RKO (cell line): ENCODE data around the gene CDC20.

Source experiments
- DNase-seq: peaks from one replicate; pipeline ENCODE4 v3.0.0-alpha.2; 2016; ENCODE audit warnings: low spot score

The CDC20 gene

DNA sequence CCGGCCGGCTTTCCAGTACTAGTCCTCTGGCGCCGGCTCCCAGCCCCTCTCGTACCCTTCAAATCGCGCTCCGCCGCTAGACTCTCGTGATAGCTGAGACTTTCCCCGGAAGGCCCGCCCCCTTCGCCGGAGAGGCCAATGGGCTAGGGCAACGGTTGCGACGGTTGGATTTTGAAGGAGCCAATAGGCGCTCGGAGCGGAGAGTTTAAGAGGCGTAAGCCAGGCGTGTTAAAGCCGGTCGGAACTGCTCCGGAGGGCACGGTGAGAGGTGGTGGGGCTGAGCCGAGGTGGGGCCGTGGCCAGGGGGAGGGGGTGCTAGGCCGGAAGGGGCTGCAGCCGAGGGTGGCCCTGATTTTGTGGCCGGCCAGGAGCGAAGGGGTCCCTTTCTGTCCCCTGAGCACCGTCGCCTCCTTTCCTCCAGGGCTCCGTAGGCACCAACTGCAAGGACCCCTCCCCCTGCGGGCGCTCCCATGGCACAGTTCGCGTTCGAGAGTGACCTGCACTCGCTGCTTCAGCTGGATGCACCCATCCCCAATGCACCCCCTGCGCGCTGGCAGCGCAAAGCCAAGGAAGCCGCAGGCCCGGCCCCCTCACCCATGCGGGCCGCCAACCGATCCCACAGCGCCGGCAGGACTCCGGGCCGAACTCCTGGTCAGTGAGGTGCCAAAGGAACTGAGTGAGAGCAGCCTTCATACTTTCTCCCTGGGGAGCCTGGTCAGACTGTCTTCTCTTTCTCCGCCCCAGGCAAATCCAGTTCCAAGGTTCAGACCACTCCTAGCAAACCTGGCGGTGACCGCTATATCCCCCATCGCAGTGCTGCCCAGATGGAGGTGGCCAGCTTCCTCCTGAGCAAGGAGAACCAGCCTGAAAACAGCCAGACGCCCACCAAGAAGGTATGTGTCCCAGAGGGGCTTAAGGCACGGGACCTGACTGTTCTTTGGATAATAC lies at the start of gene CDC20:
Gene CDC20 (plus strand): TSS at position 236 of the 948 bp plus-strand sequence. CDS start 235 bp downstream, at position 471.
- DNase-seq = peak; percentile 97

DNA sequence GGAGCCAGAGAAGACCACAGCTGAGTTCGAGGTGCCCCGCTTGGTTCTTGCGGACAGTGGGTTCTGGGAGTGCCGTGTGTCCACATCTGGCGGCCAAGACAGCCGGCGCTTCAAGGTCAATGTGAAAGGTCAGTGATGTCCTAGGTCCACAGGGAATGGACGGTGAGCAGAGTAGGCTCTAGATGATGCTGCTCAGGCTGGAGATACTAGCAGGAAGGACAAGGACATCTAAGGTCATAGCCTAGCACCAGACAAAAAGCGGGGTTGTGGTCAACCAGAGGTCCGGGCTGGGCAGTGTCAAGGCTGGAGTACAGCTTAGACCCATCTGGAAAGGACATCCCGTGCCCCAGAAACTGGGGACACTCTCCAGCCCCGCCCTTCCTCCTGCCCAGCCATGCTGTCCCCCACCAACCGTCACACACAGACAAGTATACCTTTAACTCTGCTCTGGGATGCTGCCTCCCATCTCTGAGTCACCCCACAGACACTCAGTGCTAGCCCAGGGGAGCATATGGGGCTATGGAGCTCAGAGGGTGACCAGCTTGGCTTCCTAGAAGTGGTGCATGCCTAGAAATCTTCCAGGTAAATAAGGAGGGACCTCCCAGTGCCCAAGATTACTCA lies 49.3 kb upstream of the CDC20 start:
- DNase-seq = no peak

DNA sequence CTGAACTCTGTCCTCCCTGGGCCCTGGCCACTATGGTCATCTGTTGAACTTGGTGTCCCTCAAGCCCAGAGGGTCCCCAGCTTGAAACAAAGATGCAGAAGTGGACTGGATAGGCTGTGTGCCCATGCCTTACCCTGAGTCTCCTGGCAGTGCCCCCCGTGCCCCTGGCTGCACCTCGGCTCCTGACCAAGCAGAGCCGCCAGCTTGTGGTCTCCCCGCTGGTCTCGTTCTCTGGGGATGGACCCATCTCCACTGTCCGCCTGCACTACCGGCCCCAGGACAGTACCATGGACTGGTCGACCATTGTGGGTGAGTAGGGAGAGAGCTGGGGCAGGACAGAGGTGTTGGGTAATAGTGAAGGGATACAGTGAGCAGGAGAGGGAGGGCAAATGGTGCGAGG lies 47.3 kb upstream of the CDC20 start:
- no peak for DNase-seq

DNA sequence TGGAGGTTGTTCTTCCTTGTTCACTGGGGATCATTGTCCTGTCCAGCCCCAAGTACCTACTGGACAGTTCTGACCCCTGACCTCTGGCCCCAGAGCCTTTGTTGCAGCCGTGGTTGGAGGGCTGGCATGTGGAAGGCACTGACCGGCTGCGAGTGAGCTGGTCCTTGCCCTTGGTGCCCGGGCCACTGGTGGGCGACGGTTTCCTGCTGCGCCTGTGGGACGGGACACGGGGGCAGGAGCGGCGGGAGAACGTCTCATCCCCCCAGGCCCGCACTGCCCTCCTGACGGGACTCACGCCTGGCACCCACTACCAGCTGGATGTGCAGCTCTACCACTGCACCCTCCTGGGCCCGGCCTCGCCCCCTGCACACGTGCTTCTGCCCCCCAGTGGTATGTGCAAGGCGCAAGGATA lies 46.6 kb upstream of the CDC20 start:
- DNase-seq = no peak

DNA sequence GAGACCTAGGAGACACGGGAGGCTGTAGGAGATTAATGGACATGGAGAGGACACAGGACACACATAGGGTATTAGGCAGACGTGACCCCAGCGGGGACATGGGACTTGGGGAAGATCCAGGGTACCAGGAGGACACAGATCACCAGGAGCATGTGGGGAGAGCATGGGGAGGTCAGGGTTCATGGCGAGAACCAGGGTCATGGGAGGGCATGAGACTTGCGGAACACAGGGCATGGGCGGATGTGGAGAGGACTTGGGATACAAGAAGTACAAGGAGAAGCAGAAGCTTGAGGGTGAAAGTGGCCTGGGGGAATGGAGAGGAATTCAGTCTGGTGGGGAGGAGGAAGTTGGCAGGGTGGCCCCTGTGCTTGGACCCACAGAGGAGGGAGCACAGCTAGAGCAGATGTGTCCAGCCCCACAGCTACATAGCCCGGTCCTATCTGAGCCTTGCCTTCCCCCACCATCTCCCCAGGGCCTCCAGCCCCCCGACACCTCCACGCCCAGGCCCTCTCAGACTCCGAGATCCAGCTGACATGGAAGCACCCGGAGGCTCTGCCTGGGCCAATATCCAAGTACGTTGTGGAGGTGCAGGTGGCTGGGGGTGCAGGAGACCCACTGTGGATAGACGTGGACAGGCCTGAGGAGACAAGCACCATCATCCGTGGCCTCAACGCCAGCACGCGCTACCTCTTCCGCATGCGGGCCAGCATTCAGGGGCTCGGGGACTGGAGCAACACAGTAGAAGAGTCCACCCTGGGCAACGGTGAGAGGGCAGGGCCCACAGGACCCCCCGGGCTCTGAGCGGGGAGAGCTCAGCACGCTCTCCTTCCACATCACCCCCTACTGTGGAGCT lies 45.9 kb upstream of the CDC20 start:
- no peak for DNase-seq

DNA sequence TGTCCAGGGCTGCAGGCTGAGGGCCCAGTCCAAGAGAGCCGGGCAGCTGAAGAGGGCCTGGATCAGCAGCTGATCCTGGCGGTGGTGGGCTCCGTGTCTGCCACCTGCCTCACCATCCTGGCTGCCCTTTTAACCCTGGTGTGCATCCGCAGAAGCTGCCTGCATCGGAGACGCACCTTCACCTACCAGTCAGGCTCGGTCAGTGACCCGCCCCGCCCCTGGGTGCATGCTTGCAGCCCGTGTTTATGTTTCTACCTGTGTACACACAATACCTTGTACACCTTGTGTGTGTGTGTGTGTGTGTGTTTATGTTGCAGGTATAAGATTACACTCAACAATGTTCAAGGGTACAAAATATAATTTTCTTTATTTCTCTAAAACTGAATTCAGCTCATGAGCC lies 45.0 kb upstream of the CDC20 start:
- no peak for DNase-seq

DNA sequence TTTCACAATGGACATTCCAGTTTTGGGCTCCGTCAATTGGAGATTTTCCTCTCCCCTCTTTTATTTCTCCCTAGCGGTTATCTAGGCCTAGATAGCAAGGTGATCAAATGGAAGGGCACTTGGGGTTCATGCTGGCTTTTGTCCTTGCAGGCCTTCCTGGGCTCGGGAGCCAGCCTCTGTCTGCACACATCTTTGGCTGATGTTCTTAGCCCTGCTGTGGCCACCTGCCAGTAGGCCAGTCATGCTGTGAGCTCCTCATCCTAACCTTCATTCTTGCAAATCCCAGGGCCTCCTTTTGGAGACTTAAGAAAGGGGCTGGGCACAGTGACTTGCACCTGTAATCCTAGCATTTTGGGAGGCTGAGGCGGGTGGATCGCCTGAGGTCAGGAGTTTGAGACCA lies 44.5 kb upstream of the CDC20 start:
- no peak for DNase-seq

DNA sequence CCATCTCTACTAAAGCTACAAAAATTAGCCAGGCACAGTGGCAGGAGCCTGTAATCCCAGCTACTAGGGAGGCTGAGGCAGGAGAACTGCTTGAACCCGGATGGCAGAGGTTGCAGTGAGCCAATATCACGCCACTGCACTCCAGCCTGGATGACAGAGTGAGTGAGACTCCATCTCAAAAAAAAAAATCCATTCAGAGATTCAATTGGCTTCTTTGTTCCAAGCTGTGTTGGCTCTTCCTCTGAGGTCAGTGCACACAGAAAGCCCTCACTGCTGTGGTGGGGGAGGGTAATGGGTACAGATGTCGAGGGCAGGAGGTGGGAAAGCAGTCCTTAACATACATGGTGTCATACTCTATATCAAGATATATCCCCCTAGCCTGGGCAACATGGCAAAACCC lies 43.3 kb upstream of the CDC20 start:
- no peak for DNase-seq

DNA sequence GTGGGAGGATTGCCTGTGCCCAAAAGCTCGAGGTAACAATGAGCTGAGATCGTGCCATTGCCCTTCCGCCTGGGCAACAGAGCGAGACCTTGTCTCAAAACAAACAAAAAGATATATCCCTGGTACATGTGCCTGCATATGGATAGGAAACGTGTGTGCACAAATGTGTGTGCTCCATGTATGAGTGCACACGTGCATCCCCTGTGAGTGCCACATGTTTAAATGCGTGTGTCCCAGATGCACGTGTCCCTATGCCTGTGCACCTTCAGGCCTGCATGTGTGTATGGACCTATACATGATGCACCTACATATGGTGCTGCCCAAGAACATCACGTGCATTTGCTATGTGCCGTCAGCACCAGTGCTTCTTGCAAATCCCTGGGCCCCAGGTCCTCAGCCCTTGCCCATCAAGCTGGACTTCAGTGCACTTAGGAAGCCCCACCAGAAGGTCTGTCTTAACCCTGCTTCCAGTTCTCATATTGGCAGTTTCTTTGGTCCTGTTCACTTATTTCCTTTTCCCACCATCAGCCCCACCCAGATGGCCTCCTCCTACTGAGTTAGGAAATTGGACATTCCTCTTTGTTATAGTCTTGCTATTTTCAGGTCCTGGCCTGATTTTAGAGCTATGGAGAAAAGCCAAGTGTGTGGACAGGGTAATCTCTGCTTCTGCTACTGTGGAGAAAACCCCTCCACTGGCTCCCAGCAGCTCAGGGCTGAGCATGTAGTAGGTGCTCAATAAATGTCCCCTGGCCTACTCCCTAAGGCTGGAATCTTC lies 42.6 kb upstream of the CDC20 start:
- no peak for DNase-seq

DNA sequence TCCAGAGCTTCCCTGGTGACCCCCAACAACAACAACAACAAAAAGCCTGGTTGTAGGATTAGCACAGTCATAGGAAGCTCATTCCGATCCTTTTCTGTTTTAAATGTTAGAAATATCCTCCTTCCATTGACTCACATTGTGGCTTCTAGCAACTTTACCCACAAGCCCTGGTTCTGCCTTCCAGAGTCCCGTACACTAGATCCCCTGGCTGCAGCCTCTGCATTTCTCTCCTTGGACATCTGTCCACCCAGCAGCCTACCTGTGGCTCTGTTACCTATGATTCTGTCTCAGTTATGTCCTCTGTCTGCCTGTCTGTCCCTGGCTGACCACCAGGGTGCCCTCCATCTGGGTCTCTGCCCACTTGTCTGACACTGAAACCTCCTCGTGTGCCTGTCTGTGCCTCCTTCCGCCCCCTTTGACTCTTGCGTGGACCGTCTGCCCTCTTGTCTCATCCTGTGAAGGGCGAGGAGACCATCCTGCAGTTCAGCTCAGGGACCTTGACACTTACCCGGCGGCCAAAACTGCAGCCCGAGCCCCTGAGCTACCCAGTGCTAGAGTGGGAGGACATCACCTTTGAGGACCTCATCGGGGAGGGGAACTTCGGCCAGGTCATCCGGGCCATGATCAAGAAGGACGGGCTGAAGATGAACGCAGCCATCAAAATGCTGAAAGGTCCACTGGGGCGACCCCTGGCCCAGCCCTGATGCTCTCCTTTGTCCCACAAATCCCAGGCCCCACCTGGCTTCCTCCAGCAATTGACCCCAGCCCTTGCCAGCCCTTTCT lies 41.9 kb upstream of the CDC20 start:
- no peak for DNase-seq

DNA sequence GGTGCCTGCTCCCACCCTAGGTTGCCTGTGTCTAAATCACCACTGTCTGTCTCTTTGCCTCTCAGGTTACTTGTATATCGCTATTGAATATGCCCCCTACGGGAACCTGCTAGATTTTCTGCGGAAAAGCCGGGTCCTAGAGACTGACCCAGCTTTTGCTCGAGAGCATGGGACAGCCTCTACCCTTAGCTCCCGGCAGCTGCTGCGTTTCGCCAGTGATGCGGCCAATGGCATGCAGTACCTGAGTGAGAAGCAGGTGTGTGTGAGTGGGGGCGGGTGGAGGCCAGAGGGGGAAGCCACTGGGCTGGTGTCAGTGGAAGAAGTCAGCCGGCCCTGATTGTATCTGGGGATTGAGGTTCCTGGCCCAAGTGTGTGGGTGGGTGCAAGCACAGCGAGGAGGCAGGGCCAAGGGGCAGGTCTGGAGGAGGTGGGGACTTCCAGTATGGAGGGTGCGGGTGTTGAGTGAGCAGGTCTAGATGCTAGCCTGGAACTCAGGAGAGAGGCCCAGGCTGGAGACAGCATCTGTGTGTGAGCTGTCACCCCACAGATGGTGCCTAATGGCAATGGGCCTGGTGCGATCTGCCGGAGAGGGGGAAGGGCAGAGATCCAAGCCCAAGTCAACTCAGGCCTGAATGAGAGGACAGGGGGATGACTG lies 40.8 kb upstream of the CDC20 start:
- no peak for DNase-seq

DNA sequence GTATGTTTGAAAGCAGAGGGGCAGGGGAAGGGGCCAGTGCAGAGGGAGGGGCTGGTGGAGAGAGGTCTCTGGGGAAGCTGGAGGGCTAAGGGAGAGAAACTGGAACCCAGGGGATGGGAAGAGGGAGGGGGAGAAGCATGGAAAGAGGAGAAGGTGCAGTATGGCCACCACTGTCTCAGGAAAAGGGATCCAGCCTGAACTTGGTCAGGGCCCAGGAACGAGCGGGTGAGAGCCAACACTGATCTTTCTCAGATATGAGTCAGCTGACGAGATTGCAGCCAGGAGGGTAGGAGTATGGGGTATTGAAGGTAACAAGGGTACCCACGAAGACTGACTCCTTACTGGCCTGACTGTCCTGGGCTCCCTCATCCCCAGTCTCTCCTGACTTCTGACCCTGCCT lies 40.0 kb upstream of the CDC20 start:
- DNase-seq = no peak

DNA sequence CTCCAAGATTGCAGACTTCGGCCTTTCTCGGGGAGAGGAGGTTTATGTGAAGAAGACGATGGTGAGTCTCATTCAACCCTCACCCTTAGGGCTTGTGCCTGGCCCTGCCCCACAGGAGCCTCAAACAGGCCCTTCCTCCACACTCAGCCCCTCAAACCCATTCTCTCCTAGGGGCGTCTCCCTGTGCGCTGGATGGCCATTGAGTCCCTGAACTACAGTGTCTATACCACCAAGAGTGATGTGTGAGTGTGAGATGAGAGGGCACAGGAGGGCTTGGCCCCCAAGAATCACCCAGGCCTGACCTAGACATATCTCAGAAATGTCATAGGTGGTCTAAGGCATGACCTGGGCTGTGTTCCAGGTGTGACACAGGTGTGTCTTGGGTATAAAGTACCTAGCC lies 39.5 kb upstream of the CDC20 start:
- no peak for DNase-seq

DNA sequence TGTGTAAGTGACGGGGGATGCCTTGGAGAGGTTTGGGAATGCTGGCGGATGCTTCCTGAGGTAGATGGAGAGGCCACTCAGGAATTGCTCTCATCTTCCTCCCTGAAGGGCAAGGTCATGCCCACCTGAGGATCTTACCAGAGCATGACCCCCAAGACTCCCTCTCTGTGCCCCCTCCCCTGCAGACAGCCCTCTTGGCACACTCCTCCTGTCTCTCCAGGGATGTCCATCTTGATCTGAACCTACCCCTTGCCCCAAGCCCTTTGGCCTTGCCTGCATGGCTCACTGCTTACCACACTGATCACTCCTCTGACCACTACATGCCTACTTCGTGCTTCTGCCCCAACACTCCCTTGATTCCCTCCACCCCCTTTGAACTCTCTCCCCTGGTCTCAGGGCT lies 39.0 kb upstream of the CDC20 start:
- no peak for DNase-seq

DNA sequence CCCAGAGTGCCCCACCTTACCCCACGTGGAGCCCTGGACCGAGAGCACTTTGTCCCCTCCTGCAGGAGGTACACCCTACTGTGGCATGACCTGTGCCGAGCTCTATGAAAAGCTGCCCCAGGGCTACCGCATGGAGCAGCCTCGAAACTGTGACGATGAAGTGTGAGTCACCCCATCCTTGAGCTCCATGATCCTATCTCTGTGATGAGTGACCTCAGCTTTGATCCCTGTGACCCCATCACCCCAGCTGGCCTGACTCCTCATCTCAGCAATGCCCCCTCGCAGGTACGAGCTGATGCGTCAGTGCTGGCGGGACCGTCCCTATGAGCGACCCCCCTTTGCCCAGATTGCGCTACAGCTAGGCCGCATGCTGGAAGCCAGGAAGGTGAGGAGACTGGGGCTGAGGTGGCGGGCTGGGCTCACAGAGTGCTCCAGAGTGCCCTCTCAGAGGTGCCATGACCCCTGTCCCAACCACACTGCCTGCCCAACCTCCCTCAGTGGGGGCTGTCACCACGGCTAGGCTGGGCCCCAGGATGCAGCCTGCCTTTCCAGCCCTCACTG lies 37.4 kb upstream of the CDC20 start:
- DNase-seq = no peak

DNA sequence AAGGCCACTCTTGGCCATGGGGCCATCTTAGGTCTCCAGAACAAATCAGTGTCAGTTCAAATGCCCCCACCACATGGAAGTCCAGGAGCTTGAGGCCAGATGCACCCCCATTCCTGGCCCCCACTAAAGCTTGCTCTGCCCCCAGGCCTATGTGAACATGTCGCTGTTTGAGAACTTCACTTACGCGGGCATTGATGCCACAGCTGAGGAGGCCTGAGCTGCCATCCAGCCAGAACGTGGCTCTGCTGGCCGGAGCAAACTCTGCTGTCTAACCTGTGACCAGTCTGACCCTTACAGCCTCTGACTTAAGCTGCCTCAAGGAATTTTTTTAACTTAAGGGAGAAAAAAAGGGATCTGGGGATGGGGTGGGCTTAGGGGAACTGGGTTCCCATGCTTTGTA lies 36.3 kb upstream of the CDC20 start:
- no peak for DNase-seq

DNA sequence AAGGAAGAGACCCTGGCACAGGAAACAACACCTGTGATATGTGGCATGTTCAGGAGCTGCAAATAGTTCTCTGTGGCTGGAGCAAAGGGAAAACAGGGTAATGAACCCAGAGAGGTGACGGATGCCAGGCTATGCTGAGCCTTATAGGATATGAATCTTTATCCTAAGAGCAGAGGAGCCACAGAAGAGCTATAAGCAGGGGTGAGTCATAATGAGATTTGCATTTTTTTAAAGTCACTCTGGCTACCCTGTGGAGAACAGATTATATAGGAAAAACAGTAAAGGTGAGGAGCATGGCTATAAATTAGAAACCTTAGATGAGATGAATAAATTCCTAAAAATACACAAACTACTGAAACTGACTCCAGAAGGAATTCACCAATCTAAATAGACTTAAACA lies 34.0 kb upstream of the CDC20 start:
- DNase-seq = no peak

DNA sequence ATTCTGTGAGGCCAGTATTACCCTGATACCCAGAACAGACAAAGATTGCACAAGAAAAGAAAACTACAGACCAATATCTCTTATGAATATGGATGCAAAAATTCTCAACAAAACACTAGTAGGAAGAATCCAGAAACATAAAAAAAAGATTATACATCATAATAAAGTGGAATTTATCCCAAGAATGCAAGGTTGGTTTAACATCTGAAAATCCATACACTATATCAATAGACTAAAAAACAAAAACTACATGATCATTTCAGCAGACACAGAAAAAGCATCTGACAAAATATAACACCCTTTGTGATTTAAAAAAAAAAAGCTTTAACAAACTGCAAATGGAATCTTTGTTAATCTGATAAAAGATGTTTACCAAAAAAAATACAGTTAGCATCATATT lies 33.4 kb upstream of the CDC20 start:
- DNase-seq = no peak

DNA sequence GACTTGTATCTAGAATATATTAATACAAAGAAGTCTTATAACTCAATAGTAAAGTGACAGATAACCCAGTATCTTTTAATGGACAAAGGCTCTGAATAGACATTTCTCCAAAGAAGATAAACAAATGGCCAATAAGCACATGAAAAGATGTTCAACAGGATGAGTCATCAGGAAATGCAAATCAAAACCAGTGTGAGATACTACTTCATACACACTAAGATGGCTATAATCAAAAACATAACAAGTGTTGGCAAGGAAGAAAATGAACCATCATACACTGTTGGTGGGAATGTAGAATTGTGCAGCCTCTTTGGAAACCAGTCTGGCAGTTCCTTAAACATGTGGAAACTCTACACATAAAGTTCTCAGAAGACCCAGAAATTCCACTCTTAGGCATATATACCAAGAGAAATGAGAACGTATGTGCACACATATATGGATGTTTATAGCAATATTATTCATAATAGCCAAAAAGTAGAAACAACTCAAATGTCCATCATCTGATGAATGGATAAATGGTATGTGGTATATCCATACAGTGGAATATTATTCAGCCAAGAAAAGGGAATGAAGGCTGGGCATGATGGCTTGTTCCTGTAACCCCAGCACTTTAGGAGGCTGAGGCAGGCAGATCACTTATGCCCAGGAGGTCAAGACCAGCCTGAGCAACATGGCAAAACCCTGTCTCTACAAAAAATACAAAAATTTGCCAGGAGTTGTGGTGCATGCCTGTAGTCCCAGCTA lies 31.1 kb upstream of the CDC20 start:
- no peak for DNase-seq
